Fibroblast of villous mesenchyme (primary cell): ENCODE measurements around the gene UBA1. TPM values are rescaled to one million over a fixed set of nuclear protein-coding genes. Genes with fewer than 3 reads are reported as not detected.

Source experiments
- DNase-seq: peaks from one replicate; pipeline ENCODE4 v3.0.0-alpha.2; 2010; ENCODE audit warnings: low read depth
- H3K4me3 ChIP-seq: 2 replicates; pipeline ENCODE4 v1.5.1; 2011; ENCODE audit warnings: low read depth, mild to moderate bottlenecking, low read length
- CTCF ChIP-seq: IDR thresholded peaks from 2 replicates; pipeline ENCODE4 v1.5.1; 2012; ENCODE audit warnings: low read depth, mild to moderate bottlenecking, low read length; ENCODE audit not compliant: insufficient read depth
- total RNA-seq: library from RNA; depleted of rRNA; stranded (reverse); fragments of >200 nt; gene quantifications from 2 replicates; pipeline ENCODE4 v1.2.3, GENCODE V29; 2012

The UBA1 gene
- total RNA-seq, 1 donor = 212 TPM

- peak; percentile 26 for DNase-seq
- no peak overlapping the region for H3K4me3 ChIP-seq
- TF ChIP-seq CTCF = no peak
Measured at GRCh38 chrX:47179221-47179927, 14.3 kb upstream of the UBA1 start.

GRCh38 chrX:47179928-47180255 lies 13.7 kb upstream of the UBA1 start:
- H3K4me3 ChIP-seq = no peak overlapping the region
- DNase-seq = no peak
- TF ChIP-seq CTCF = no peak

GRCh38 chrX:47180346-47180745 lies 13.3 kb upstream of the UBA1 start:
- TF ChIP-seq CTCF = no peak

GRCh38 chrX:47181301-47181700 lies 12.3 kb upstream of the UBA1 start:
- no peak overlapping the region for H3K4me3 ChIP-seq
- no peak for TF ChIP-seq CTCF
- no peak for DNase-seq

More at GRCh38 chrX:47180346-47180745, 13.3 kb upstream of the UBA1 start:
- H3K4me3 ChIP-seq = no peak overlapping the region
- DNase-seq = no peak

GRCh38 chrX:47182106-47182700 lies 11.4 kb upstream of the UBA1 start:
- no peak for DNase-seq
- H3K4me3 ChIP-seq = no peak overlapping the region
- no peak for TF ChIP-seq CTCF

- TF ChIP-seq CTCF = no peak
- DNase-seq = no peak
- no peak overlapping the region for H3K4me3 ChIP-seq
Measured at GRCh38 chrX:47184486-47184885, 9.1 kb upstream of the UBA1 start.

- H3K4me3 ChIP-seq = no peak overlapping the region
- no peak for TF ChIP-seq CTCF
- no peak for DNase-seq
Measured at GRCh38 chrX:47185241-47185640, 8.4 kb upstream of the UBA1 start.
